ENCODE measurements around the gene FGF10. TPM values are rescaled to one million over a fixed set of nuclear protein-coding genes. Genes with fewer than 3 reads are reported as not detected.

The FGF10 gene
- not detected in 2 replicates for total RNA-seq (2014; rRNA removed; shearing (Covaris generic))

DNA sequence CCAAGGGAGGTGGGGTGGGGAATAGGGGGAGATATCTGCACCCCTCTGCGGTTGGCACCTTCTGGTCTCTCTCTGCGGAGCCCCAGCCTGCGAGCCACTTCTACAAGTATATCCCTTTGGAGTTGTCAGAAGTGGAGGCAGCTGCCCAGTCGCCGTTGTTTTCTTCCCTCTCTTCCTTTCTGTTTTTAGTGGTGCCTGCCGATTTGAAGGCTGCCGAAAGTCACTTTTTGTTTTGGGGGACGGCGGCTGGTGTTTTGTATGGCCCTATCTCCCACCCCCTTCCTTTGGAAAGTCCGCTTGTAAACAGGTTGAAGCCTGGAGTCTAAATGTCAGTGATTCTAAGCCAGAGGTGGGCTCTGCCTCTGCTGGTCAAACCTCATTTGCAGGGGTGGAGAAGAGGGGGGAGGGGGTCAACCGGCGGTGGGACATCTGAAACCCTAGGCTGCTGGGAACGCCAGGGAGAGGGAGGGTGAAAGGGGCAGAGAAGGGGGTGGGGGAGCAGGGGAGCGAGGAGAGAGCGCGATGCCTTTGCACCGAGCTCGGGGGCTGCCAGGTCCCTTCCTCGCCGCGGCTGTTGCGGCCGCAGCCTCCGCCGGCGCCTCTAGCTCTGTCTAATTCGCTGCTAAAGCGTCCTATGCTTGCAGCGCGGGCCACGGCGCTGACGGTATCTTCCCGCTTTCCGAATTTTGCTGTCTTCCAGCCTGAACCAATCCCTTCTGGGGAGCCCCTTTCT, at the start of gene FGF10:
Gene FGF10 (minus strand): TSS at position 331 of the 733 bp plus-strand sequence. CDS start 738 bp downstream, outside the sequence.
- no peak for DNase-seq (ENCODE audit: low spot score)

GRCh38 chr5:44426944-44427343, 37.7 kb upstream of the FGF10 start:
- no peak for DNase-seq (ENCODE audit: low spot score)

- no peak for DNase-seq (ENCODE audit: low spot score)
Observed at GRCh38 chr5:44412286-44412685, 23.1 kb upstream of the FGF10 start.

DNA sequence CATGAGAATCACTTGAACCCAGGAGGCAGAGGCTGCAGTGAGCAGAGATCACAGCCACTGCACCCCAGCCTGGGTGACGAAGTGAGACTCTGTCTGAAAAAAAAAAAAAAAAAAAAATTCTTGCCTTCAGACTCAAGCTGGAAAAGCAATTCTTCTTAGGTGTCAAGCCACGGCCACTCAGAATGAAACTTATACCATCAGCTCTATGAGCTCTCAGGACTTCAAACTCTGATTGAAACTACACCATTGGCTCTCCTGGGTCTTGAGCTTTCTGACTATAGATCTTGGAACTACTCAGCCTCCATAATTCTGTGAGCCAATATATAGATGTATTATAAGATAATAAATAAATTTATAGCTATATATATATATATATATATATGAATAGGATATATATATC, 12.9 kb upstream of the FGF10 start:
- DNase-seq (ENCODE audit: low spot score), result no peak

DNA sequence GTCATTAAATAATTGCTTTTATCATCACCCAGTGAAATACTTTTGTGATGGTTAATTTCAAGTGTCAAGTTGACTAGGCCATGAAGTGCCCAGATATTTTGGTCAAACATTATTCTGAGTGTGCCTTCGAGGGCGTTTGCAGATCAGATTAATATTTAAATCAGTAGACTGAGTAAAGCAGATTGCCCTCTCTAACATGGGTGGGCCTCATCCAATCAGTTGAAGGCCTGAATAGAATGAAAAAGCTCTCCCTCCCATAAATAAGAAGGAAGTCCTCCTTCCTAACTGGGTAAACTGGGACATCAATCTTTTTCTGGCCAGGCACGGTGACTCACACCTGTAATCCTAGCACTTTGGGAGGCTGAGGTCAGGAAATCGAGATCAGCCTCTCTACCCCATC, 12.4 kb upstream of the FGF10 start:
- no peak for DNase-seq (ENCODE audit: low spot score)

DNA sequence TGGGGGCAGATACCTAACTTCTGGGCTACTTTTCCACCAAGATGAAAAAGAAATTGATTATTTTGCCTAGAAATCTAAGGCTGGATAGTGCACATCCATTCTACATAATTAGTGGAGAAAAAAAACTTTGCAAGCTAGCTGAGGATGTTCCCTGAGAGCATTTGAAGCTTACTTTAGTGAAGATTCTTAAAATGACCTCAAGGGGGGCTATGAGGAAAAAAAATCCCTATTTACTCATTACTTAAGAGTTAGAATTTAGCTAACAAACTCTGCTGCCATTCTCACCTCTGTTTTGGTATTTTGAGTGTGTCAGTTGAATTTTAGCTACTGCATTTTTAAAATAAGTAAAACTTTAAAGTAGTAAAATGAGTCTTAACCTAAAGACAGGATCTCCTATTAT, 9.2 kb upstream of the FGF10 start:
- DNase-seq (ENCODE audit: low spot score), result no peak

GRCh38 chr5:44396312-44396711, 7.1 kb upstream of the FGF10 start:
- no peak for DNase-seq (ENCODE audit: low spot score)

- DNase-seq (ENCODE audit: low spot score), result no peak
Observed at GRCh38 chr5:44390351-44390750, 1.1 kb upstream of the FGF10 start.

DNA sequence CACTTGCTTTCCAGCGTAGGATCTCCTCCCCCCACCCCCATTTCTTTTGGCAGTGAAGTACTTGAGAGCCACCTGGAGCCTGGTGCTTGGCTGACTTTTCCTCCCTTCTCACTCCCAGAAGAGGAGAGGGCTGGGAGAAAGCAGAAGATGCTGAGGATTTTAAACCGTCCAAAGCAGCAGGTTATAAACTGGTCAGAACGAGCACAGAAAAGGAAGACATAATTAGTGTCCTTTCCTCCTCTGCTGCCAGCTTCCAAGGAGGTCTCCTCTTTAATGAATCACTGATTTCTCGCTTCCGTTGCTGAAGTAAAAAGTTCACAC, 563 bp upstream of the FGF10 start:
- DNase-seq (ENCODE audit: low spot score), result no peak

- DNase-seq (ENCODE audit: low spot score), result no peak
Observed at GRCh38 chr5:44388321-44389089, 715 bp downstream of the FGF10 start.

DNA sequence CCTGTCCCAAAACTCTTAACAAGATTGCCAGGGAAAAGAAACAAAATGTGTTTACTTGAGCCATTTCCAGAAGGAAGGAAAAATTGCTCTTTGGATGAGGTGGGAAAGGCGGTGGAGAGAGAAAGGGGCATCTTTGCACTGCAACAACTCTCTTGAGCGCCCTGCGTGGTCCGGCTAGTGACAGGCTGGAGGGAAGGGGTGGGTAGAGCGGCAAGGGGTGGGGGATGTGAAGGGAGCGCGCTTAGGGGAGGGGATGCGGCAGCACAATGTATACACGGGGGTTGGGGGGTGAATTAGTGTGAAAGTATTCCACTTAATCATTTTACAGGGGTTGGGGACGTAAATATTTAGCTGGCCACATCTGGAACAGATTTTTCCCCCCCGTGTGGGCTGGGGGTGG, 1.3 kb downstream of the FGF10 start:
- no peak for DNase-seq (ENCODE audit: low spot score)

DNA sequence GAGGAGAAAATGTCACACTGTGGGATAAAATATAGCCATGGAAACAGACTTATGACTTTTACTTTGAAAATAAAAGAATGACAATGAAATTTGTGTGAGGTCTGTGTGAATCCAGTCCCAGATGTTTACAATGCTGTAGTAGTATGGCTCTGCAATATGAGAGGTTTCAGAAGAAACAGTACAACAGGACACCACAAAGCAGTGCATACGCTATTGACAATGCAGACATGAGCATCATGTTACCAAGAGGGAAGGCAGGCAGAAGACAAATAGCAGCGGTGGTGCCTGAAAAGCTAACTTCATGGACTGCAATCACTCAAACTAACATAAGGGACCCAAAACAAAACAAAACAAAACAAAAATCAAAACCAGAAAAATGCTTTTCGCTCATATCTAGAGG, 1.8 kb downstream of the FGF10 start:
- no peak for DNase-seq (ENCODE audit: low spot score)

- no peak for DNase-seq (ENCODE audit: low spot score)
Observed at GRCh38 chr5:44385291-44385900, 3.8 kb downstream of the FGF10 start.

DNA sequence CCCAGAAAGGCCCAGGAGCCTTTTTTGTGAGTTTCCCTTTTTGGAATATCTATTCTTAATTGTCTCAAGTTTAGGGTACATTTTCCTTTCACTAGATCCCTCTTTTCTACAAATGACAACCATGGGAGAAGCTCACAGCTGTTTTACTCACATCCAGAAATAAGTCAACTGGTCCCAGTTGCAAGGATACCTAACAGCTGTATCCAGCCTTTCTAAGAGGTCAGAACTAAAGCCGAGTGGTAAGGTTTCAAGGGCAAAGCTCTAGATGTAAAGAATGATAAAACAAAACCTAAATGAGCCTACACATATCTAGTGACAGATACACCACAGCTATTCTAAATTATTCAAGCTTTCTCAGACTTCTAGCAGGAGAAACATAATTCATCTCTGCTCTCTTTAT, 4.4 kb downstream of the FGF10 start:
- DNase-seq (ENCODE audit: low spot score), result no peak

DNA sequence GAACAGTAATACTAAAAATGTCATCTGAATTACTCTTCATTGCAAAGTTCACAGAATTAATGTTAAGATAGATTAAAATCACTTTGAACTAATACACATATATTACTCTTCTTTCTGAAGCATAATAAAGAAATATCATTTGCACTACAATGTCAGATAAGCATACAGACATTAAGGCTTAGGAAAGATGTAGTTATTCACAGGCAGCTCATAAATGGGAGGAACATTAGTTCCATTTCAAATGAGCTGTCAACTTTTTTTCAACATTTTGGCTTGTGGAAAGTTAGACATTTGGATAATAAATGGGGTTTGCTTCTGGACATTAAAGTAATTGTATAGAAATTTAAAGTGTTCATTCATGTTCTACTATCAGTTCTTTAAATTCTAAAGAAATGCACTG, 6.3 kb downstream of the FGF10 start:
- no peak for DNase-seq (ENCODE audit: low spot score)

DNA sequence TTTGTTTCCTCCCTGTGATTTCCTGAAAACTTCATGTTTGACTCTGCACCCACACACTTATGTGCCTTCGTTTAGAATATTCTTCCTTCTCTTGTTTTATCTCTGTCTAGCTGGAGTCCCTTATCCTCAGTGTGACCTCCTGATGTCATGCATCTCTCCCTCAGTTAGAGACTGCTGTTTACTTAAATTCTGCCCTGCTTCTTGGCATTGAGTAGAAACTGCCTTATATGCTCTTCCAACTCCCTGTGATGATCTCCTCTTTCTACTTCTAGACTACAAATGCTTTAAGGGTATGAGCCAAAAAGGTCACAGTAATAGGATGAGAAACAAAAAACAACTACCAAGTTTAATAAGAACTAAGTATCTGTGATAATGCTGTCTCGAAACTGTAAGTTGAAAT, 12.2 kb downstream of the FGF10 start:
- no peak for DNase-seq (ENCODE audit: low spot score)

DNA sequence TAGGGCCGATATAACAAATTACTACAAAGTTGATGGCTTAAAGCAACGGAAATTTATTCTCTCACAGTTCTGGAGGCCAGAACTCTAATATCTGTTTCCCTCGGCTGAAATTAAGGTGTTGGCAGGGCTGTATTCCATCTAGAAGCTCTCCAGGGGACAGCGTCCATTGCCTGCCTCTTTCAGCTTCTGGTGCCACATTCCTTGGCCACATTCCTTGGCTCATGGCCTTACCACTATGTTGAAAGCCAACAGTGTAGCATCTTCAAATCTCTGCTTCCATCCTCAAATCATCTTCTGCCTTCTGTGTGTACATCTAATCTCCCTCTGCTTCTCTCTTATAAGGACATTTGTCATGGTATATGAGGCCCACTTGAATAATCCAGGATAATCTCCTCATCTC, 17.2 kb downstream of the FGF10 start:
- DNase-seq (ENCODE audit: low spot score), result no peak

DNA sequence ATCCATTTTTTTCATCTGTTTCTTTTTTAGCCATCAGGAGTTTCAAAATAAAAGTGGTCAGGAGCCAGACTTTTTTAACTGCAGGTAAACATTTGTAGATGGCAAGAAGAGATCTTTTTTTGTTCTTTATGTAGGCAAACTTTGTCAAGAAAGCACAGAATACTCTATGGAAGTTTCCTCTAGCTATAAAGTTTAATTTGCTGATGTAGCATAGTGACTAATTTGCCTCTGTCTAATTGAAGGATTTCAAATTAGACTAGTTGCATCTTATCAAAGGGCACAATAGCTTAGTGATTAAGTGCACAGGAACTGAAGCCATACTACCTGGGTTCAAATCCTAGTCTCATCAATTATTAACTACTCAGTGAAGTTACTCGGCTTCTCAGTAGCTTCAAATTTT, 22.0 kb downstream of the FGF10 start:
- DNase-seq (ENCODE audit: low spot score), result no peak

DNA sequence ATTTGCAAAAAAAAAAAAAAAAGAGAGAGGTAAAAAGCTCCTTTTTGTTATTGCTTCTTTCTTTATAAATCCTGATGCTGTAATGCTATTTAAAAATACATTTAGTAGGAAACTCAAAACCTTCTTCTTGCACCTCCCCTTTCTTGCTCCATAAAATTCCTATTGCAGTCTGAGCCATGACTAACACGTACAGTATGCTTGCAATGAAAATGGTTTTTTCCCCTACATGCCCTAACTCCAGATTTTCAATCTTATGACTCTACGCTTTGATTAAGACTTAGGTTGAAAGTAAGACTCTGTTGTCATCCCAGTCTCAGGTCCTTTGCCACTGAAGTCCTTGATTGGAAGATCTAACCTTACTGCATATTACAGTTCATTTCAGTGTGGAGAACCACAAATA, 23.9 kb downstream of the FGF10 start:
- no peak for DNase-seq (ENCODE audit: low spot score)

GRCh38 chr5:44364097-44364496, 25.1 kb downstream of the FGF10 start:
- DNase-seq (ENCODE audit: low spot score), result no peak

DNA sequence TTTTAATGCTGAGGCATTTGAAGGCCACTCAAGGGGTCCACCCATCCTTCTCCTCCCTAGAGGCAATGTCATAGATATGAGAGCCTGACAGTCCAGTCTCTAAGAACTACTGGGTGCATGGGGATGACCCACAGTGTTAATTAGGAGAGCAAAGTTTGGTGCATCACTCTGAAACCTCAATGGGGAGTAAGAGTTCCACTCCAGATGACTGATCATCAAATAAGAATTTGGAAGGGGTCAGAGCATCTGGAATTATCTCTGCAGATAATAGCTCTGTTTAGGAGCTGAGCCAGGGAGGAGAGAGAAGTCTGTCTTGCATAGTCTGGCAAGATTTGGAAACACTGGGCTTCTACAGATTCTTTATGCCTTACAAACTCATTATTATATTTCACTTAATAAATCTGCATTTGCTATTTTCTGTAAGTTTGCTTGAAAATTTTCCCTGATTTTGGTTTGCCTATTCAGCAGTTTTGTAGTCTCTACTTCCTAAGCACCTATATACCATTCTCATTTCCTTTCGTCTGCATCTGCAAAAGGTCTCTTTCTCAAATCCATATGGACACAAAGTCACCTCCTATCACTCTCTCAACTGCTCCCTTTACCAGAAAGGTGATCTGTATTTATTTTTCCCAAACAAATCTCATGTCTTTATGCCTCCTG, 27.7 kb downstream of the FGF10 start:
- no peak for DNase-seq (ENCODE audit: low spot score)

DNA sequence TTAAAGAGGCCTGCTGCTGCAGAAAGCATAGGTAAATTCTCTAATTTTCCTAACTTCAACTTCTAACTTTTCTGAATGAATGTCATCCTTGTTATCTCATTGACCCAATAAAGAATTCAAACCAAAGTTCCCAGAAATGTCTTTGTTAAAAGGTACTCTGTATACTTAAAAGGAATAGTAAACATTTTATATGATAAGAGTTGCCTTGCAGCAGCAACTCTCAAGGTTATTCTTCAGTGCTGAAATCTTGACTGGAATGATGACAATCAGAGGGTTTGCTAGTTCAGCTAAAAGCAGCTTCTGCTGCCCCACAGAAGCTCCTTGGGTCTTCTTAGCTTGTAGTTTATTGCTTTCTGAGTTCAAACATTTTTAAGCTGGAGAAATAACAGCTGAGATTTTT, 28.3 kb downstream of the FGF10 start:
- no peak for DNase-seq (ENCODE audit: low spot score)

Measured in HT-29 (cell line).